IPS-NIHi7 (cell line): Measurements from ENCODE around the gene PARD3.

ENCODE experiments used
- DNase-seq: peaks from one replicate; pipeline ENCODE4 v3.0.0; 2012; ENCODE audit warnings: mixed read lengths; ENCODE audit errors: extremely low spot score

Gene PARD3

GRCh38 chr10:34499612-34500279 is 315.4 kb downstream of the PARD3 start:
- no peak for DNase-seq

GRCh38 chr10:34498821-34499220 is 316.3 kb downstream of the PARD3 start:
- no peak for DNase-seq

GRCh38 chr10:34495938-34496337 is 319.2 kb downstream of the PARD3 start:
- no peak for DNase-seq

GRCh38 chr10:34494012-34494411 is 321.1 kb downstream of the PARD3 start:
- DNase-seq: no peak

GRCh38 chr10:34492081-34492480 is 323.0 kb downstream of the PARD3 start:
- DNase-seq: no peak

GRCh38 chr10:34491678-34492077 is 323.4 kb downstream of the PARD3 start:
- no peak for DNase-seq

GRCh38 chr10:34489973-34490745 is 324.9 kb downstream of the PARD3 start:
- no peak for DNase-seq

GRCh38 chr10:34489411-34489810 is 325.7 kb downstream of the PARD3 start:
- DNase-seq: no peak

- no peak for DNase-seq
Observed at GRCh38 chr10:34488476-34489130, 326.5 kb downstream of the PARD3 start.

GRCh38 chr10:34486008-34486407 is 329.1 kb downstream of the PARD3 start:
- DNase-seq: no peak

- no peak for DNase-seq
Observed at GRCh38 chr10:34484164-34484563, 330.9 kb downstream of the PARD3 start.

- no peak for DNase-seq
Observed at GRCh38 chr10:34480345-34480744, 334.8 kb downstream of the PARD3 start.

GRCh38 chr10:34479520-34480179 is 335.4 kb downstream of the PARD3 start:
- DNase-seq: no peak

- DNase-seq: no peak
Observed at GRCh38 chr10:34477249-34477648, 337.8 kb downstream of the PARD3 start.

GRCh38 chr10:34476608-34477007 is 338.5 kb downstream of the PARD3 start:
- no peak for DNase-seq

GRCh38 chr10:34475786-34476185 is 339.3 kb downstream of the PARD3 start:
- no peak for DNase-seq

- no peak for DNase-seq
Observed at GRCh38 chr10:34475274-34475646, 339.8 kb downstream of the PARD3 start.

- no peak for DNase-seq
Observed at GRCh38 chr10:34474555-34475273, 340.4 kb downstream of the PARD3 start.

GRCh38 chr10:34474009-34474376 is 341.1 kb downstream of the PARD3 start:
- no peak for DNase-seq

- no peak for DNase-seq
Observed at GRCh38 chr10:34473174-34474008, 341.7 kb downstream of the PARD3 start.

GRCh38 chr10:34470307-34470706 is 344.8 kb downstream of the PARD3 start:
- DNase-seq: no peak
